Right ventricle myocardium inferior (tissue), 1 donor: ENCODE results near the gene MKKS. TPM values are rescaled to one million over a fixed set of nuclear protein-coding genes. Genes with fewer than 3 reads are reported as not detected.

Experiments used
- ATAC-seq: fragments of 200-7000 bp; cut with Tn5 transposase; one replicate; pipeline ENCODE4 v1.9.1; 2020; ENCODE audit warnings: mild to moderate bottlenecking, moderate library complexity
- DNase-seq: peaks from one replicate; pipeline ENCODE4 v3.0.0; 2021; ENCODE audit errors: missing footprints
- intact Hi-C: fragments of 100-400 bp; cut with DNase I; formaldehyde crosslinking; loops from one replicate; pipeline ENCODE4 v1.11.0; 2022
- total RNA-seq: library from RNA; stranded (reverse); fragmentation: NEBNext Ultra II Directional; extraction: Animal tissue kit (Norgen Biotek cat#: 25700); gene quantifications from one replicate; pipeline ENCODE4 v1.2.1, GENCODE V29; 2021
- donor health status: DM: no; HTN: yes; CAD: no; lungs with severe emphysema.

MKKS gene
- total RNA-seq, 1 donor from 2014 or later, result 27.4 TPM

GRCh38 chr20:10356628-10357027, 77.4 kb downstream of the MKKS start:
- DNase-seq, result no peak
- intact Hi-C loops, result no loop called here
- ATAC-seq, result no peak

- DNase-seq, result no peak
- intact Hi-C loops, result no loop called here
- no peak for ATAC-seq
These were observed 80.8 kb downstream of the MKKS start for GRCh38 chr20:10352934-10353824.

Other genes starting within 250 kb of the MKKS start
- gene SNAP25, start 215.4 kb downstream of the MKKS start, total RNA-seq, result not detected
- 2.8 TPM for gene SLX4IP, start 1.1 kb upstream of the MKKS start, total RNA-seq
- gene JAG1, start 239.8 kb upstream of the MKKS start, total RNA-seq, result 24.4 TPM